ENCODE data around the gene DZIP1L. TPM values are rescaled to one million over a fixed set of nuclear protein-coding genes. Genes with fewer than 3 reads are reported as not detected.

The DZIP1L gene
- total RNA-seq, 2 experiments from 2014 or later = not detected

GRCh38 chr3:138023754-138024153, 91.7 kb downstream of the DZIP1L start:
- Mint-ChIP-seq H3K4me3 (no peak overlapping the region), H3K27me3 (ENCODE audit: low read depth) (peaks cover 4% of the 10 kb centered on the region), H3K36me3 (ENCODE audit: low read depth) (no peaks in the 10 kb centered on the region), H3K9me3 (ENCODE audit: insufficient read depth) (no peaks in the 10 kb centered on the region), H3K27ac (no peak overlapping the region), H3K4me1 (ENCODE audit: low read depth) (no peaks in the 10 kb centered on the region)
- DNase-seq (no peak), ATAC-seq (no peak)
- CTCF ChIA-PET = interaction anchor here (1.3 kb wide), 1 partner anchor 24 kb away, joined by 3 read pairs; no protein-coding TSS in a partner anchor
- POLR2A ChIA-PET = no interaction called here

GRCh38 chr3:138019281-138020069, 95.9 kb downstream of the DZIP1L start:
- Mint-ChIP-seq H3K4me1 (ENCODE audit: low read depth) (no peaks in the 10 kb centered on the region), H3K9me3 (ENCODE audit: insufficient read depth) (no peaks in the 10 kb centered on the region), H3K36me3 (ENCODE audit: low read depth) (no peaks in the 10 kb centered on the region), H3K4me3 (no peak overlapping the region), H3K27ac (no peak overlapping the region), H3K27me3 (ENCODE audit: low read depth) (no peaks in the 10 kb centered on the region)
- CTCF ChIA-PET = no interaction called here
- POLR2A ChIA-PET = no interaction called here
- no peak for DNase-seq
- ATAC-seq = no peak

GRCh38 chr3:138016065-138016464, 99.3 kb downstream of the DZIP1L start:
- Mint-ChIP-seq H3K4me1 (ENCODE audit: low read depth) (no peaks in the 10 kb centered on the region), H3K27ac (no peak overlapping the region), H3K36me3 (ENCODE audit: low read depth) (no peaks in the 10 kb centered on the region), H3K27me3 (ENCODE audit: low read depth) (peaks cover 8% of the 10 kb centered on the region), H3K9me3 (ENCODE audit: insufficient read depth) (no peaks in the 10 kb centered on the region), H3K4me3 (no peak overlapping the region)
- ChIA-PET POLR2A (no interaction called here), CTCF (no interaction called here)
- no peak for ATAC-seq
- no peak for DNase-seq

GRCh38 chr3:138012526-138012925, 102.9 kb downstream of the DZIP1L start:
- H3K27me3 Mint-ChIP-seq (ENCODE audit: low read depth) = peaks cover 8% of the 10 kb centered on the region
- no peaks in the 10 kb centered on the region for H3K4me1 Mint-ChIP-seq (ENCODE audit: low read depth)
- ChIA-PET CTCF (no interaction called here), POLR2A (no interaction called here)
- ATAC-seq (no peak), DNase-seq (no peak)
- no peaks in the 10 kb centered on the region for H3K36me3 Mint-ChIP-seq (ENCODE audit: low read depth)
- H3K27ac Mint-ChIP-seq = no peak overlapping the region
- H3K9me3 Mint-ChIP-seq (ENCODE audit: insufficient read depth) = no peaks in the 10 kb centered on the region
- no peak overlapping the region for H3K4me3 Mint-ChIP-seq

Other genes with a start within 250 kb of the DZIP1L start
- gene CLDN18, start 105.4 kb downstream of the DZIP1L start, total RNA-seq = not detected
- not detected for gene A4GNT, start 16.8 kb upstream of the DZIP1L start, total RNA-seq
- 10 to 100 TPM; 18.1 to 21.8 TPM for gene DBR1, start 59.3 kb upstream of the DZIP1L start, total RNA-seq
- gene ARMC8, start 71.7 kb upstream of the DZIP1L start, total RNA-seq = 10 to 100 TPM; 50.4 to 53.2 TPM
- gene NME9, start 214.2 kb upstream of the DZIP1L start, total RNA-seq = not detected
- gene MRAS, start 233.0 kb upstream of the DZIP1L start, total RNA-seq = not detected

Measured in activated CD8-positive, alpha-beta T cell treated with anti-CD3 and anti-CD28 coated beads, Interleukin-2, amount 10 ng/mL, durations not matched to agents 7 days and 5 days (primary cell).